HEK293 (cell line): ENCODE data around the gene SARS2.

Source experiments
- BCL11B ChIP-seq: fragments of 450-650 bp; formaldehyde crosslinking; IDR thresholded peaks from 2 replicates; pipeline ENCODE4 v1.5.1; 2016; ENCODE audit warnings: low read depth, missing biosample characterization, missing genetic modification characterization
- FEZF1 ChIP-seq: fragments of 450-650 bp; formaldehyde crosslinking; IDR thresholded peaks from 2 replicates; pipeline ENCODE4 v1.5.1; 2016; ENCODE audit warnings: missing biosample characterization, missing genetic modification characterization
- SETDB1 ChIP-seq: IDR thresholded peaks from one replicate; pipeline ENCODE4 v1.6.1; 2017; ENCODE audit warnings: mild to moderate bottlenecking, low read length, moderate library complexity, mixed read lengths; ENCODE audit not compliant: insufficient read length
- YY2 ChIP-seq: fragments of 450-650 bp; formaldehyde crosslinking; IDR thresholded peaks from 2 replicates; pipeline ENCODE4 v1.5.1; 2016; ENCODE audit warnings: missing biosample characterization, missing genetic modification characterization
- ZBTB48 ChIP-seq: fragments of 450-650 bp; formaldehyde crosslinking; IDR thresholded peaks from 2 replicates; pipeline ENCODE4 v1.5.1; 2016; ENCODE audit warnings: missing biosample characterization, missing genetic modification characterization
- ZBTB7A ChIP-seq: fragments of 450-650 bp; formaldehyde crosslinking; IDR thresholded peaks from 2 replicates; pipeline ENCODE4 v1.5.1; 2016; ENCODE audit warnings: low read depth, missing biosample characterization, missing genetic modification characterization
- ZNF138 ChIP-seq: fragments of 450-650 bp; formaldehyde crosslinking; IDR thresholded peaks from 2 replicates; pipeline ENCODE4 v1.5.1; 2016; ENCODE audit warnings: missing biosample characterization, missing genetic modification characterization, borderline replicate concordance
- ZNF140 ChIP-seq: fragments of 450-650 bp; formaldehyde crosslinking; IDR thresholded peaks from 2 replicates; pipeline ENCODE4 v1.5.1; 2016; ENCODE audit warnings: missing biosample characterization, missing genetic modification characterization
- ZNF2 ChIP-seq: fragments of 450-650 bp; formaldehyde crosslinking; IDR thresholded peaks from 2 replicates; pipeline ENCODE4 v1.5.1; 2016; ENCODE audit warnings: missing biosample characterization, missing genetic modification characterization
- ZNF202 ChIP-seq: fragments of 450-650 bp; formaldehyde crosslinking; IDR thresholded peaks from 2 replicates; pipeline ENCODE4 v1.5.1; 2016; ENCODE audit warnings: missing biosample characterization, missing genetic modification characterization, borderline replicate concordance
- ZNF223 ChIP-seq: fragments of 450-650 bp; formaldehyde crosslinking; IDR thresholded peaks from 2 replicates; pipeline ENCODE4 v1.5.1; 2016; ENCODE audit warnings: missing biosample characterization, missing genetic modification characterization
- ZNF23 ChIP-seq: fragments of 450-650 bp; formaldehyde crosslinking; IDR thresholded peaks from 2 replicates; pipeline ENCODE4 v1.5.1; 2016; ENCODE audit warnings: missing biosample characterization, missing genetic modification characterization, borderline replicate concordance
- ZNF239 ChIP-seq: fragments of 450-650 bp; formaldehyde crosslinking; IDR thresholded peaks from 2 replicates; pipeline ENCODE4 v1.5.1; 2016; ENCODE audit warnings: missing biosample characterization, missing genetic modification characterization
- ZNF544 ChIP-seq: fragments of 450-650 bp; formaldehyde crosslinking; IDR thresholded peaks from 2 replicates; pipeline ENCODE4 v1.5.0; 2017; ENCODE audit warnings: missing biosample characterization, missing genetic modification characterization
- ZNF558 ChIP-seq: fragments of 450-650 bp; formaldehyde crosslinking; IDR thresholded peaks from 2 replicates; pipeline ENCODE4 v1.5.1; 2016; ENCODE audit warnings: missing biosample characterization, missing genetic modification characterization
- ZNF624 ChIP-seq: fragments of 450-650 bp; formaldehyde crosslinking; IDR thresholded peaks from 2 replicates; pipeline ENCODE4 v1.5.1; 2017; ENCODE audit warnings: missing biosample characterization, missing genetic modification characterization
- ZNF747 ChIP-seq: fragments of 450-650 bp; formaldehyde crosslinking; IDR thresholded peaks from 2 replicates; pipeline ENCODE4 v1.5.1; 2016; ENCODE audit warnings: missing biosample characterization, missing genetic modification characterization
- TF ChIP-seq, protein P1 (sequence below): fragments of 450-650 bp; formaldehyde crosslinking; IDR thresholded peaks from 2 replicates; pipeline ENCODE4 v1.5.1; 2016; ENCODE audit warnings: missing biosample characterization, missing genetic modification characterization, borderline replicate concordance
- TF ChIP-seq, protein P2 (sequence below): fragments of 450-650 bp; formaldehyde crosslinking; IDR thresholded peaks from 2 replicates; pipeline ENCODE4 v1.5.1; 2016; ENCODE audit warnings: missing biosample characterization, missing genetic modification characterization
- TF ChIP-seq, protein P3 (sequence below): fragments of 450-650 bp; formaldehyde crosslinking; IDR thresholded peaks from 2 replicates; pipeline ENCODE4 v1.5.0; 2017; ENCODE audit warnings: missing biosample characterization, missing genetic modification characterization, borderline replicate concordance
- TF ChIP-seq, protein P4 (sequence below): fragments of 450-650 bp; formaldehyde crosslinking; IDR thresholded peaks from 2 replicates; pipeline ENCODE4 v1.5.1; 2016; ENCODE audit warnings: missing biosample characterization, missing genetic modification characterization, low read depth
- TF ChIP-seq, protein P5 (sequence below): fragments of 450-650 bp; formaldehyde crosslinking; IDR thresholded peaks from 2 replicates; pipeline ENCODE4 v1.5.1; 2017; ENCODE audit warnings: missing biosample characterization, missing genetic modification characterization

Gene SARS2

DNA sequence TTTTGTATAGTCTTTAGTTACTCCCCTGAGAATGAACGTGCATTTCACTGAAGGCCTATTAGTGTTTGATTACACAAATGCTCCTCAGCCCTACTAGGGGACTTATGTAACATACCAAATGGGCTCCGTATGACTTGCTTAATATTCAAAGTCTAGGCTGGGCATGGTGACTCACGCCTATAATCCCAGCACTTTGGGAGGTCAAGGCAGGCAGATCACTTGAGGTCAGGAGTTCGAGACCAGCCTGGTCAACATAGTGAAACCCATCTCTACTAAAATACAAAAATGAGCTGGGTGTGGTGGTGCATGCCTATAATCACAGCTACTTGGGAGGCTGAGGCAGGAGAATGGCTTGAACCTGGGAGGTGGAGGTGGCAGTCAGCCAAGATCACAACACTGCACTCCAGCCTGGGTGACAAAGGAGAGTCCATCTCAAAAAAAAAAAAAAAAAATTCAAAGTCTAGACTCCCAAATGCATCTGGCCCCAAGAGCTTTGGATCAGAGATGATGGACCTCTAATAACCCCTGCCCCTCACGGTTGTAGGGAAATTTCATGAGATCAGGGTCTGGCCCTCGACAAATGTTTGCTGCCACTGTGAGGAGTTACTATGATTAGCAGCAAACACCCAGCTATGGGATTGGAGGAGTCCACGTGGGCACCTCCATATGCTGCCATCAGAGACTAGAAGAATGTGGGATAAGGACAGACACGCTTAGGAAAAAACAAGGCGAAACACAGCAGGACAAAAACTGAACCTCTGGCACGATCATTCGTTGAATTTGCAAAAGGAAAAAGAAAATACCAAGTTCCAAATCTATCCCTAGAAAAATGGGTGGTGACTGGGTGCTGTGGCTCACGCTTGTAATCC is 40.3 kb upstream of the SARS2 start (continued):
- TF ChIP-seq, protein P1, sequence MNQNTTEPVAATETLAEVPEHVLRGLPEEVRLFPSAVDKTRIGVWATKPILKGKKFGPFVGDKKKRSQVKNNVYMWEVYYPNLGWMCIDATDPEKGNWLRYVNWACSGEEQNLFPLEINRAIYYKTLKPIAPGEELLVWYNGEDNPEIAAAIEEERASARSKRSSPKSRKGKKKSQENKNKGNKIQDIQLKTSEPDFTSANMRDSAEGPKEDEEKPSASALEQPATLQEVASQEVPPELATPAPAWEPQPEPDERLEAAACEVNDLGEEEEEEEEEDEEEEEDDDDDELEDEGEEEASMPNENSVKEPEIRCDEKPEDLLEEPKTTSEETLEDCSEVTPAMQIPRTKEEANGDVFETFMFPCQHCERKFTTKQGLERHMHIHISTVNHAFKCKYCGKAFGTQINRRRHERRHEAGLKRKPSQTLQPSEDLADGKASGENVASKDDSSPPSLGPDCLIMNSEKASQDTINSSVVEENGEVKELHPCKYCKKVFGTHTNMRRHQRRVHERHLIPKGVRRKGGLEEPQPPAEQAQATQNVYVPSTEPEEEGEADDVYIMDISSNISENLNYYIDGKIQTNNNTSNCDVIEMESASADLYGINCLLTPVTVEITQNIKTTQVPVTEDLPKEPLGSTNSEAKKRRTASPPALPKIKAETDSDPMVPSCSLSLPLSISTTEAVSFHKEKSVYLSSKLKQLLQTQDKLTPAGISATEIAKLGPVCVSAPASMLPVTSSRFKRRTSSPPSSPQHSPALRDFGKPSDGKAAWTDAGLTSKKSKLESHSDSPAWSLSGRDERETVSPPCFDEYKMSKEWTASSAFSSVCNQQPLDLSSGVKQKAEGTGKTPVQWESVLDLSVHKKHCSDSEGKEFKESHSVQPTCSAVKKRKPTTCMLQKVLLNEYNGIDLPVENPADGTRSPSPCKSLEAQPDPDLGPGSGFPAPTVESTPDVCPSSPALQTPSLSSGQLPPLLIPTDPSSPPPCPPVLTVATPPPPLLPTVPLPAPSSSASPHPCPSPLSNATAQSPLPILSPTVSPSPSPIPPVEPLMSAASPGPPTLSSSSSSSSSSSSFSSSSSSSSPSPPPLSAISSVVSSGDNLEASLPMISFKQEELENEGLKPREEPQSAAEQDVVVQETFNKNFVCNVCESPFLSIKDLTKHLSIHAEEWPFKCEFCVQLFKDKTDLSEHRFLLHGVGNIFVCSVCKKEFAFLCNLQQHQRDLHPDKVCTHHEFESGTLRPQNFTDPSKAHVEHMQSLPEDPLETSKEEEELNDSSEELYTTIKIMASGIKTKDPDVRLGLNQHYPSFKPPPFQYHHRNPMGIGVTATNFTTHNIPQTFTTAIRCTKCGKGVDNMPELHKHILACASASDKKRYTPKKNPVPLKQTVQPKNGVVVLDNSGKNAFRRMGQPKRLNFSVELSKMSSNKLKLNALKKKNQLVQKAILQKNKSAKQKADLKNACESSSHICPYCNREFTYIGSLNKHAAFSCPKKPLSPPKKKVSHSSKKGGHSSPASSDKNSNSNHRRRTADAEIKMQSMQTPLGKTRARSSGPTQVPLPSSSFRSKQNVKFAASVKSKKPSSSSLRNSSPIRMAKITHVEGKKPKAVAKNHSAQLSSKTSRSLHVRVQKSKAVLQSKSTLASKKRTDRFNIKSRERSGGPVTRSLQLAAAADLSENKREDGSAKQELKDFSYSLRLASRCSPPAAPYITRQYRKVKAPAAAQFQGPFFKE (tag by site-specific recombination) = no peak
- TF ChIP-seq ZNF544 (tag by site-specific recombination) = no peak
- no peak for TF ChIP-seq ZBTB48
- peak; percentile 40; the same call in 1 of the 2 replicates for TF ChIP-seq ZNF223 (tag by site-specific recombination)
- TF ChIP-seq ZNF140 (tag by site-specific recombination) = no peak
- TF ChIP-seq ZNF558 (tag by site-specific recombination) = no peak
- peak; percentile 67 for TF ChIP-seq FEZF1 (tag by site-specific recombination)
- no peak for TF ChIP-seq ZNF202 (tag by site-specific recombination)
- TF ChIP-seq, protein P2, sequence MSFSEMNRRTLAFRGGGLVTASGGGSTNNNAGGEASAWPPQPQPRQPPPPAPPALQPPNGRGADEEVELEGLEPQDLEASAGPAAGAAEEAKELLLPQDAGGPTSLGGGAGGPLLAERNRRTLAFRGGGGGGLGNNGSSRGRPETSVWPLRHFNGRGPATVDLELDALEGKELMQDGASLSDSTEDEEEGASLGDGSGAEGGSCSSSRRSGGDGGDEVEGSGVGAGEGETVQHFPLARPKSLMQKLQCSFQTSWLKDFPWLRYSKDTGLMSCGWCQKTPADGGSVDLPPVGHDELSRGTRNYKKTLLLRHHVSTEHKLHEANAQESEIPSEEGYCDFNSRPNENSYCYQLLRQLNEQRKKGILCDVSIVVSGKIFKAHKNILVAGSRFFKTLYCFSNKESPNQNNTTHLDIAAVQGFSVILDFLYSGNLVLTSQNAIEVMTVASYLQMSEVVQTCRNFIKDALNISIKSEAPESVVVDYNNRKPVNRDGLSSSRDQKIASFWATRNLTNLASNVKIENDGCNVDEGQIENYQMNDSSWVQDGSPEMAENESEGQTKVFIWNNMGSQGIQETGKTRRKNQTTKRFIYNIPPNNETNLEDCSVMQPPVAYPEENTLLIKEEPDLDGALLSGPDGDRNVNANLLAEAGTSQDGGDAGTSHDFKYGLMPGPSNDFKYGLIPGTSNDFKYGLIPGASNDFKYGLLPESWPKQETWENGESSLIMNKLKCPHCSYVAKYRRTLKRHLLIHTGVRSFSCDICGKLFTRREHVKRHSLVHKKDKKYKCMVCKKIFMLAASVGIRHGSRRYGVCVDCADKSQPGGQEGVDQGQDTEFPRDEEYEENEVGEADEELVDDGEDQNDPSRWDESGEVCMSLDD (tag by site-specific recombination) = 0 out of 2 replicates have a peak, but pooled peaks have one; percentile 15
- no peak for TF ChIP-seq SETDB1
- TF ChIP-seq, protein P3, sequence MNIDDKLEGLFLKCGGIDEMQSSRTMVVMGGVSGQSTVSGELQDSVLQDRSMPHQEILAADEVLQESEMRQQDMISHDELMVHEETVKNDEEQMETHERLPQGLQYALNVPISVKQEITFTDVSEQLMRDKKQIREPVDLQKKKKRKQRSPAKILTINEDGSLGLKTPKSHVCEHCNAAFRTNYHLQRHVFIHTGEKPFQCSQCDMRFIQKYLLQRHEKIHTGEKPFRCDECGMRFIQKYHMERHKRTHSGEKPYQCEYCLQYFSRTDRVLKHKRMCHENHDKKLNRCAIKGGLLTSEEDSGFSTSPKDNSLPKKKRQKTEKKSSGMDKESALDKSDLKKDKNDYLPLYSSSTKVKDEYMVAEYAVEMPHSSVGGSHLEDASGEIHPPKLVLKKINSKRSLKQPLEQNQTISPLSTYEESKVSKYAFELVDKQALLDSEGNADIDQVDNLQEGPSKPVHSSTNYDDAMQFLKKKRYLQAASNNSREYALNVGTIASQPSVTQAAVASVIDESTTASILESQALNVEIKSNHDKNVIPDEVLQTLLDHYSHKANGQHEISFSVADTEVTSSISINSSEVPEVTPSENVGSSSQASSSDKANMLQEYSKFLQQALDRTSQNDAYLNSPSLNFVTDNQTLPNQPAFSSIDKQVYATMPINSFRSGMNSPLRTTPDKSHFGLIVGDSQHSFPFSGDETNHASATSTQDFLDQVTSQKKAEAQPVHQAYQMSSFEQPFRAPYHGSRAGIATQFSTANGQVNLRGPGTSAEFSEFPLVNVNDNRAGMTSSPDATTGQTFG (tag by site-specific recombination) = no peak
- TF ChIP-seq ZNF138 (tag by site-specific recombination) = no peak
- TF ChIP-seq ZNF624 (tag by site-specific recombination) = no peak
- no peak; the same call in 1 of the 2 replicates for TF ChIP-seq ZBTB7A (tag by site-specific recombination)
- TF ChIP-seq BCL11B = no peak
- no peak for TF ChIP-seq YY2
- TF ChIP-seq ZNF747 = no peak
- TF ChIP-seq ZNF2 (tag by site-specific recombination) = peak; percentile 61; the same call in 1 of the 2 replicates
- TF ChIP-seq, protein P4, sequence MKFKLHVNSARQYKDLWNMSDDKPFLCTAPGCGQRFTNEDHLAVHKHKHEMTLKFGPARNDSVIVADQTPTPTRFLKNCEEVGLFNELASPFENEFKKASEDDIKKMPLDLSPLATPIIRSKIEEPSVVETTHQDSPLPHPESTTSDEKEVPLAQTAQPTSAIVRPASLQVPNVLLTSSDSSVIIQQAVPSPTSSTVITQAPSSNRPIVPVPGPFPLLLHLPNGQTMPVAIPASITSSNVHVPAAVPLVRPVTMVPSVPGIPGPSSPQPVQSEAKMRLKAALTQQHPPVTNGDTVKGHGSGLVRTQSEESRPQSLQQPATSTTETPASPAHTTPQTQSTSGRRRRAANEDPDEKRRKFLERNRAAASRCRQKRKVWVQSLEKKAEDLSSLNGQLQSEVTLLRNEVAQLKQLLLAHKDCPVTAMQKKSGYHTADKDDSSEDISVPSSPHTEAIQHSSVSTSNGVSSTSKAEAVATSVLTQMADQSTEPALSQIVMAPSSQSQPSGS (tag by site-specific recombination) = no peak
- TF ChIP-seq, protein P5, sequence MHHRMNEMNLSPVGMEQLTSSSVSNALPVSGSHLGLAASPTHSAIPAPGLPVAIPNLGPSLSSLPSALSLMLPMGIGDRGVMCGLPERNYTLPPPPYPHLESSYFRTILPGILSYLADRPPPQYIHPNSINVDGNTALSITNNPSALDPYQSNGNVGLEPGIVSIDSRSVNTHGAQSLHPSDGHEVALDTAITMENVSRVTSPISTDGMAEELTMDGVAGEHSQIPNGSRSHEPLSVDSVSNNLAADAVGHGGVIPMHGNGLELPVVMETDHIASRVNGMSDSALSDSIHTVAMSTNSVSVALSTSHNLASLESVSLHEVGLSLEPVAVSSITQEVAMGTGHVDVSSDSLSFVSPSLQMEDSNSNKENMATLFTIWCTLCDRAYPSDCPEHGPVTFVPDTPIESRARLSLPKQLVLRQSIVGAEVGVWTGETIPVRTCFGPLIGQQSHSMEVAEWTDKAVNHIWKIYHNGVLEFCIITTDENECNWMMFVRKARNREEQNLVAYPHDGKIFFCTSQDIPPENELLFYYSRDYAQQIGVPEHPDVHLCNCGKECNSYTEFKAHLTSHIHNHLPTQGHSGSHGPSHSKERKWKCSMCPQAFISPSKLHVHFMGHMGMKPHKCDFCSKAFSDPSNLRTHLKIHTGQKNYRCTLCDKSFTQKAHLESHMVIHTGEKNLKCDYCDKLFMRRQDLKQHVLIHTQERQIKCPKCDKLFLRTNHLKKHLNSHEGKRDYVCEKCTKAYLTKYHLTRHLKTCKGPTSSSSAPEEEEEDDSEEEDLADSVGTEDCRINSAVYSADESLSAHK (tag by site-specific recombination) = no peak
- TF ChIP-seq ZNF239 (tag by site-specific recombination) = no peak
- TF ChIP-seq ZNF23 (tag by site-specific recombination) = no peak
